Measurements from ENCODE around the gene ALS2CL.

DNA sequence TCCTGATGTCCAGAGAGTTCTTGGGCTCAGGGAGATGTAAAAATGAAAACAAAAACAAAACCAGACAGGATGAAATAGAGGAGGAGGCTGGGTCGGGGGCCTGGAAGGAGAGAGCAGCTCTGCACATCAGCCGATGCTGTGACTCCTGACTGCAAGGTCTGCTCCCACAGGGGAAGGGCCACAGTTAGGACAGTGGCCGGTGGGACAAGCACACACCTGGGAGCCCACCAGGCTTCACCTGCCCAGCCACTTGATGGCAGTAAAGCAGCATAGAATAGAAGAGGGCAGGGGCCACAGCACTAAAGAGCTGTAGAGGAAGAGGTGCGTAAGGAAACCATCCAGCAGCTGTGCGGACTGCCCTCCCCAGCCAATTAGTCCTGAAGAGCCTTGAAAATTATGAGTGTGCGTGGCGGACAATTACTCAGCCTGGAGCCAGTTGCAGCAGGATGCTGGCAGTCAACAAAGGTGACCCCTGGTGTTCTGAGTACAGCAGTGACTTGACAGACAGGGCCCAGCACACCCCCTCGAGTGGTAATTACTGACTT is 29.8 kb downstream of the ALS2CL start:
- TF ChIP-seq, protein P1, sequence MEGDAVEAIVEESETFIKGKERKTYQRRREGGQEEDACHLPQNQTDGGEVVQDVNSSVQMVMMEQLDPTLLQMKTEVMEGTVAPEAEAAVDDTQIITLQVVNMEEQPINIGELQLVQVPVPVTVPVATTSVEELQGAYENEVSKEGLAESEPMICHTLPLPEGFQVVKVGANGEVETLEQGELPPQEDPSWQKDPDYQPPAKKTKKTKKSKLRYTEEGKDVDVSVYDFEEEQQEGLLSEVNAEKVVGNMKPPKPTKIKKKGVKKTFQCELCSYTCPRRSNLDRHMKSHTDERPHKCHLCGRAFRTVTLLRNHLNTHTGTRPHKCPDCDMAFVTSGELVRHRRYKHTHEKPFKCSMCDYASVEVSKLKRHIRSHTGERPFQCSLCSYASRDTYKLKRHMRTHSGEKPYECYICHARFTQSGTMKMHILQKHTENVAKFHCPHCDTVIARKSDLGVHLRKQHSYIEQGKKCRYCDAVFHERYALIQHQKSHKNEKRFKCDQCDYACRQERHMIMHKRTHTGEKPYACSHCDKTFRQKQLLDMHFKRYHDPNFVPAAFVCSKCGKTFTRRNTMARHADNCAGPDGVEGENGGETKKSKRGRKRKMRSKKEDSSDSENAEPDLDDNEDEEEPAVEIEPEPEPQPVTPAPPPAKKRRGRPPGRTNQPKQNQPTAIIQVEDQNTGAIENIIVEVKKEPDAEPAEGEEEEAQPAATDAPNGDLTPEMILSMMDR (IDR thresholded peaks at IDR 0.05): no peak
- no peak for TF ChIP-seq POLR2A (IDR thresholded peaks at IDR 0.05)
